Measurements from ENCODE around the gene PANK3. TPM values are rescaled to one million over a fixed set of nuclear protein-coding genes. Genes with fewer than 3 reads are reported as not detected.

PANK3 gene
- total RNA-seq, 1 experiment from 2014 or later, result 82.6 TPM

- H3K4me3 Mint-ChIP-seq, result no peak overlapping the region
- H3K27ac Mint-ChIP-seq, result no peak overlapping the region; a peak in 1 of 7 replicates
These were observed 28.8 kb upstream of the PANK3 start for GRCh38 chr5:168607946-168608345.

More at GRCh38 chr5:168607946-168608345, 28.8 kb upstream of the PANK3 start:
- H2AFZ ChIP-seq (ENCODE audit: low read length), result no peak overlapping the region
- H3K9ac ChIP-seq (ENCODE audit: extremely low read depth, insufficient read length, low read length), result no peak overlapping the region
- H3K23ac ChIP-seq (ENCODE audit: insufficient read length, low read depth, low read length), result no peak overlapping the region
- H3K4me1 ChIP-seq (ENCODE audit: insufficient read depth, low read length), result no peaks in the 10 kb centered on the region
- no peak overlapping the region for H3K27ac ChIP-seq (ENCODE audit: insufficient read length, low read depth, low read length)
- 0 out of 4 replicates have a peak, but pooled peaks cover 0 to 4% of the 10 kb centered on the region in 2 experiments for H3K4me1 Mint-ChIP-seq
- H4K20me1 ChIP-seq (ENCODE audit: control insufficient read depth, insufficient read depth, insufficient read length), result no peaks in the 10 kb centered on the region
- H3K36me3 Mint-ChIP-seq (ENCODE audit: insufficient read depth in 1 of 3, low read depth in 3 of 3), result no peaks in the 10 kb centered on the region
- no peak overlapping the region for H2BK5ac ChIP-seq (ENCODE audit: insufficient read length, low read length)
- H3K23me2 ChIP-seq (ENCODE audit: insufficient read length, low read depth, low read length, poor library complexity, severe bottlenecking), result no peaks in the 10 kb centered on the region
- no peak overlapping the region for H3K18ac ChIP-seq (ENCODE audit: insufficient read length, low read depth, low read length)
- no peak overlapping the region for H4K8ac ChIP-seq (replicated peaks; ENCODE audit: insufficient read length, low read depth, low read length)
- no peak overlapping the region for H4K91ac ChIP-seq (ENCODE audit: insufficient read length, low read depth, low read length)
- H3K27me3 ChIP-seq (ENCODE audit: insufficient read depth, low read length), result no peaks in the 10 kb centered on the region
- no peaks in the 10 kb centered on the region for H3K9me3 Mint-ChIP-seq
- no peak overlapping the region for H3K56ac ChIP-seq (ENCODE audit: insufficient read length, low read depth, low read length)
- H2BK20ac ChIP-seq (ENCODE audit: low read depth, low read length, poor library complexity, severe bottlenecking), result no peak overlapping the region
- no peak overlapping the region for H2BK15ac ChIP-seq (ENCODE audit: low read depth, low read length)
- H2BK120ac ChIP-seq (ENCODE audit: low read depth, low read length, poor library complexity, severe bottlenecking), result no peak overlapping the region
- no peak overlapping the region for H2BK12ac ChIP-seq (ENCODE audit: insufficient read length, low read depth, low read length)
- H3K79me1 ChIP-seq (ENCODE audit: insufficient read depth, low read depth, low read length, poor library complexity, severe bottlenecking), result no peaks in the 10 kb centered on the region
- WGBS (ENCODE audit: extremely low coverage, insufficient read length, low lambda C conversion rate), result no CpG with 5 or more reads among the region's 2 CpGs
- no peak overlapping the region for H3K4me2 ChIP-seq (ENCODE audit: insufficient read depth, insufficient read length, low read length)
- H4K5ac ChIP-seq (ENCODE audit: insufficient read length, low read depth, low read length), result no peak overlapping the region
- no peak overlapping the region for H3K14ac ChIP-seq (ENCODE audit: insufficient read depth, low read length)
- no peaks in the 10 kb centered on the region for H3K79me2 ChIP-seq (ENCODE audit: insufficient read depth, low read length)
- no peak overlapping the region for H2AK5ac ChIP-seq (ENCODE audit: insufficient read length, low read length)
- H3T11ph ChIP-seq (ENCODE audit: low read length), result no peak overlapping the region
- no peak overlapping the region for H3K4ac ChIP-seq (ENCODE audit: low read depth, low read length)
- DNase-seq, result no peak
- TF ChIP-seq CTCF (conservative IDR thresholded peaks at IDR 0.05), result no peak
- H3K27me3 Mint-ChIP-seq (ENCODE audit: low read depth), result peaks cover 9% of the 10 kb centered on the region
- H3K9me3 ChIP-seq (ENCODE audit: control insufficient read depth, low read depth, low read length), result no peaks in the 10 kb centered on the region
